GM12878 (cell line): Measurements from ENCODE around the gene KCTD17. TPM values are rescaled to one million over a fixed set of nuclear protein-coding genes. Genes with fewer than 3 reads are reported as not detected.

Source experiments
- ATAC-seq: fragments of 200-7000 bp; cut with Tn5 transposase; 3 replicates; pipeline ENCODE4 v1.9.1; 2020; ENCODE audit warnings: mild to moderate bottlenecking, moderate library complexity
- BruUV-seq: library from RNA; stranded (reverse); fragments of 400-500 nt; replicated peaks from 2 replicates; lab custom pipeline; 2021; lab: Mats Ljungman, UMichigan
- CTCF ChIA-PET: fragments of 300-600 bp; sonication (Branson Sonifier 250); formaldehyde crosslinking; extraction: SDS; loops from one replicate; lab custom pipeline; 2021; ENCODE audit warnings: inconsistent platforms; lab: Yijun Ruan, JAX
- POLR2A ChIA-PET: fragments of 350-600 bp; formaldehyde crosslinking; extraction: SDS; loops from one replicate; lab custom pipeline; 2021; ENCODE audit warnings: inconsistent platforms; lab: Charles Lee
- RAD21 ChIA-PET: fragments of 300-600 bp; sonication (Branson Sonifier 250); formaldehyde crosslinking; loops from one replicate; lab custom pipeline; 2023; ENCODE audit warnings: antibody characterized with exemption; ENCODE audit not compliant: unreplicated experiment; lab: Charles Lee
- SMC1A ChIA-PET: fragments of 300-600 bp; sonication (Branson Sonifier 250); formaldehyde crosslinking; loops from one replicate; lab custom pipeline; 2023; ENCODE audit not compliant: unreplicated experiment, uncharacterized antibody; lab: Charles Lee
- DNase-seq: peaks from one replicate; pipeline ENCODE4 v3.0.0-alpha.2; 2011; ENCODE audit warnings: low read depth, low spot score
- FAIRE-seq: peaks from 3 replicates; lab custom pipeline; 2011; peaks lifted over from hg19 to GRCh38; lab: Jason Lieb, UNC
- H2AFZ ChIP-seq: 2 replicates; pipeline ENCODE4 v1.6.0; 2011; ENCODE audit warnings: low read depth, low read length, control low read depth; ENCODE audit not compliant: control insufficient read depth
- H3K27ac ChIP-seq: 2 replicates; pipeline ENCODE4 v1.5.1; 2011; ENCODE audit warnings: control low read depth; ENCODE audit not compliant: control insufficient read depth, insufficient read depth
- H3K27me3 ChIP-seq, 2 experiments: replicated peaks in 1 of 2; 2 replicates each; pipeline versions ENCODE4 v1.6.0 to v1.6.1; 2011; ENCODE audit warnings: low read length in 1 of 2; ENCODE audit not compliant: control insufficient read depth in 2 of 2, insufficient read depth in 2 of 2
- H3K36me3 ChIP-seq, 2 experiments: 2 replicates each; pipeline ENCODE4 v1.5.1; 2011; ENCODE audit warnings: low read length in 1 of 2; ENCODE audit not compliant: control insufficient read depth in 2 of 2, insufficient read depth in 2 of 2
- H3K4me1 ChIP-seq: 2 replicates; pipeline ENCODE4 v1.6.1; 2011; ENCODE audit warnings: mild to moderate bottlenecking, low read length, moderate library complexity, mixed read lengths; ENCODE audit not compliant: control insufficient read depth, insufficient read depth
- H3K4me2 ChIP-seq: 2 replicates; pipeline ENCODE4 v1.6.0; 2011; ENCODE audit warnings: control low read depth; ENCODE audit not compliant: control insufficient read depth, insufficient read depth
- H3K4me3 ChIP-seq: fragments of 200-600 bp; sonication (generic); 2 replicates; pipeline ENCODE4 v1.5.1; 2016
- H3K79me2 ChIP-seq: 2 replicates; pipeline ENCODE4 v1.6.0; 2011; ENCODE audit warnings: low read length; ENCODE audit not compliant: control insufficient read depth, insufficient read depth
- H3K9ac ChIP-seq: 2 replicates; pipeline ENCODE4 v1.8.0; 2011; ENCODE audit warnings: low read length, control low read depth, mixed read lengths; ENCODE audit not compliant: control insufficient read depth, insufficient read depth
- H3K9me3 ChIP-seq: replicated peaks from 3 replicates; pipeline ENCODE4 v1.5.1; 2011; ENCODE audit warnings: mild to moderate bottlenecking, low read length; ENCODE audit not compliant: control insufficient read depth, insufficient read depth
- H4K20me1 ChIP-seq: 2 replicates; pipeline ENCODE4 v1.6.0; 2011; ENCODE audit not compliant: control insufficient read depth, insufficient read depth
- ATF7 ChIP-seq: fragments of 450-650 bp; IDR thresholded peaks from 2 replicates; pipeline ENCODE4 v1.6.1; 2016; ENCODE audit warnings: low read depth, mild to moderate bottlenecking
- CREB1 ChIP-seq: IDR thresholded peaks from 2 replicates; pipeline ENCODE4 v1.6.1; 2012; ENCODE audit warnings: low read depth, mild to moderate bottlenecking, inconsistent platforms
- CREM ChIP-seq: IDR thresholded peaks from 2 replicates; pipeline ENCODE4 v1.6.1; 2014; ENCODE audit warnings: antibody characterized with exemption, low read depth
- POLR2A ChIP-seq: IDR thresholded peaks from 2 replicates; pipeline ENCODE4 v1.6.1; 2011; ENCODE audit warnings: low read depth, mild to moderate bottlenecking, low read length
- YY1 ChIP-seq: IDR thresholded peaks from 2 replicates; pipeline ENCODE4 v1.6.1; 2011; ENCODE audit warnings: low read depth, mild to moderate bottlenecking, low read length
- ZBTB11 ChIP-seq: fragments of 450-650 bp; formaldehyde crosslinking; IDR thresholded peaks from 2 replicates; pipeline ENCODE4 v1.5.0; 2022; ENCODE audit warnings: mild to moderate bottlenecking, missing genetic modification characterization
- ZNF592 ChIP-seq: fragments of 450-650 bp; IDR thresholded peaks from 2 replicates; pipeline ENCODE4 v1.6.1; 2017; ENCODE audit warnings: mild to moderate bottlenecking, moderate library complexity
- WGBS: methylation state at CpG from one replicate; pipeline ENCODE4 v1.1.6; 2016; ENCODE audit warnings: low lambda C conversion rate; ENCODE audit not compliant: insufficient replicate concordance, insufficient coverage; ENCODE audit errors: missing lambda C conversion rate; 5-methylcytosine and 5-hydroxymethylcytosine counted together
- in situ Hi-C: fragments of 300-500 bp; cut with MboI; formaldehyde crosslinking; loops from 9 replicates; pipeline ENCODE4 v1.14.3; 2018; ENCODE audit warnings: mixed read lengths
- intact Hi-C: fragments of 100-400 bp; cut with micrococcal nuclease; formaldehyde crosslinking; loops from one replicate; pipeline ENCODE4 v1.14.2; 2022; ENCODE audit not compliant: unreplicated experiment
- polyA plus RNA-seq, 11 experiments: library from polyadenylated mRNA; depleted of rRNA in 4 of 11; unstranded in 6 of 11; stranded (reverse) in 5 of 11; fragments of >200 nt; fragmentation: Nextera tagmentation in 4 of 11; fragmentation: Illumina TruSeq in 1 of 11; extraction: Ambion mirVana in 4 of 11; extraction: Trizol in 1 of 11; gene quantifications; 1 replicate in 1 of 11; 2 replicates in 10 of 11; pipeline versions ENCODE4 v1.2.1 to v1.2.3, GENCODE V29; 2011 to 2016; ENCODE audit warnings: inconsistent platforms in 2 of 11, missing spikeins in 2 of 11, low read depth in 1 of 11
- total RNA-seq, 4 experiments: library from RNA; depleted of rRNA in 3 of 4; stranded (reverse); fragments of >200 nt in 3 of 4; fragmentation: Illumina TruSeq in 1 of 4; extraction: Trizol in 1 of 4; gene quantifications; 2 replicates each; pipeline versions ENCODE4 v1.2.1 to v1.2.3, GENCODE V29; 2013 to 2021

Gene KCTD17
- total and polyA plus RNA-seq, 10 of the 15 experiments (the other 5 are each of a cell fraction or from before 2014, with no cell fraction given), result 0.16 to 18.4 (median 10.1) TPM; not detected in 1

GRCh38 chr22:37079668-37080171 is 28.2 kb downstream of the KCTD17 start:
- H3K9ac ChIP-seq, result no peak overlapping the region
- no peak for FAIRE-seq
- no peaks in the 10 kb centered on the region for H3K9me3 ChIP-seq
- BruUV-seq, result no TSS peak
- ChIA-PET CTCF (interaction anchor here (0.6 to 1.4 kb wide), 13 partner anchors 18 to 180 kb away, joined by 3 to 11 read pairs (median 4); partner anchors contain the start of genes IL2RB and RAC2), RAD21 (interaction anchor here (0.6 to 1.3 kb wide), 10 partner anchors 8 to 118 kb away, joined by 3 to 8 read pairs (median 4); no protein-coding TSS in a partner anchor)
- H3K79me2 ChIP-seq, result no peaks in the 10 kb centered on the region
- peaks cover 0 to 3% of the 10 kb centered on the region in 2 experiments; a peak in 2 of 4 replicates for H3K27me3 ChIP-seq
- ATAC-seq, result peak; percentile 32
- H3K4me2 ChIP-seq, result no peak overlapping the region
- no peak overlapping the region for H2AFZ ChIP-seq
- TF ChIP-seq CREM (peak; percentile 64), CREB1 (peak; percentile 70), ATF7 (0 out of 2 replicates have a peak, but pooled peaks have one; percentile 22), POLR2A (no peak)
- TF ChIP-seq, all 136 proteins: peak for 3
- in situ Hi-C loops, result loop anchor here (5.0 kb wide), 1 partner anchor 108 kb away; the partner anchor contains the start of gene C1QTNF6
- intact Hi-C loops, result loop anchor here (2.0 to 5.0 kb wide), 2 partner anchors 68 to 181 kb away; partner anchors contain the start of gene IL2RB
- no peak overlapping the region for H3K27ac ChIP-seq
- peaks cover 10% of the 10 kb centered on the region for H3K4me1 ChIP-seq
- WGBS, result 44% methylated on average over 15 of the region's 15 CpGs
- H3K4me3 ChIP-seq, result no peak overlapping the region
- no peaks in the 10 kb centered on the region for H3K36me3 ChIP-seq
- DNase-seq, result no peak
- SMC1A ChIA-PET, result interaction anchor here (0.8 to 1.4 kb wide), 8 partner anchors 10 to 181 kb away, joined by 3 to 7 read pairs (median 4); no protein-coding TSS in a partner anchor
- POLR2A ChIA-PET, result interaction anchor here (1.8 kb wide), 1 partner anchor 42 kb away, joined by 6 read pairs; no protein-coding TSS in a partner anchor
- H4K20me1 ChIP-seq, result no peaks in the 10 kb centered on the region

- Histone ChIP-seq H3K27me3 (peaks cover 0 to 2% of the 10 kb centered on the region in 2 experiments; a peak in 2 of 4 replicates), H3K27ac (no peak overlapping the region), H3K36me3 (no peaks in the 10 kb centered on the region), H3K9me3 (no peaks in the 10 kb centered on the region), H2AFZ (no peak overlapping the region), H3K4me3 (no peak overlapping the region), H4K20me1 (no peaks in the 10 kb centered on the region), H3K4me1 (peaks cover 10% of the 10 kb centered on the region), H3K79me2 (no peaks in the 10 kb centered on the region), H3K4me2 (no peak overlapping the region), H3K9ac (no peak overlapping the region)
- intact Hi-C loops (no loop called here), in situ Hi-C loops (loop anchor here (5.0 kb wide), 1 partner anchor 107 kb away; the partner anchor contains the start of gene C1QTNF6)
- BruUV-seq, result no TSS peak
- POLR2A ChIA-PET, result no interaction called here
- CTCF ChIA-PET, result interaction anchor here (0.5 to 1.6 kb wide), 9 partner anchors 40 to 189 kb away, joined by 3 to 11 read pairs (median 4); partner anchors contain the start of gene IL2RB
- RAD21 ChIA-PET, result interaction anchor here (0.9 to 1.3 kb wide), 2 partner anchors 59 to 65 kb away, joined by 4 to 6 read pairs; no protein-coding TSS in a partner anchor
- no peak for ATAC-seq
- FAIRE-seq, result no peak
- no peak for DNase-seq
- 50% methylated on average over 6 of the region's 6 CpGs for WGBS
- SMC1A ChIA-PET, result interaction anchor here (0.8 to 1.4 kb wide), 6 partner anchors 20 to 180 kb away, joined by 3 to 7 read pairs (median 4); no protein-coding TSS in a partner anchor
- TF ChIP-seq ZNF592, result no peak
- TF ChIP-seq YY1, result no peak
- no peak for TF ChIP-seq ZBTB11
Measured at GRCh38 chr22:37080438-37080837, 28.9 kb downstream of the KCTD17 start.
